ENCODE measurements around the gene GRAMD1A. TPM values are rescaled to one million over a fixed set of nuclear protein-coding genes. Genes with fewer than 3 reads are reported as not detected.

Gene GRAMD1A
- total RNA-seq, 2 donors from 2014 or later: 115 to 137 TPM

DNA sequence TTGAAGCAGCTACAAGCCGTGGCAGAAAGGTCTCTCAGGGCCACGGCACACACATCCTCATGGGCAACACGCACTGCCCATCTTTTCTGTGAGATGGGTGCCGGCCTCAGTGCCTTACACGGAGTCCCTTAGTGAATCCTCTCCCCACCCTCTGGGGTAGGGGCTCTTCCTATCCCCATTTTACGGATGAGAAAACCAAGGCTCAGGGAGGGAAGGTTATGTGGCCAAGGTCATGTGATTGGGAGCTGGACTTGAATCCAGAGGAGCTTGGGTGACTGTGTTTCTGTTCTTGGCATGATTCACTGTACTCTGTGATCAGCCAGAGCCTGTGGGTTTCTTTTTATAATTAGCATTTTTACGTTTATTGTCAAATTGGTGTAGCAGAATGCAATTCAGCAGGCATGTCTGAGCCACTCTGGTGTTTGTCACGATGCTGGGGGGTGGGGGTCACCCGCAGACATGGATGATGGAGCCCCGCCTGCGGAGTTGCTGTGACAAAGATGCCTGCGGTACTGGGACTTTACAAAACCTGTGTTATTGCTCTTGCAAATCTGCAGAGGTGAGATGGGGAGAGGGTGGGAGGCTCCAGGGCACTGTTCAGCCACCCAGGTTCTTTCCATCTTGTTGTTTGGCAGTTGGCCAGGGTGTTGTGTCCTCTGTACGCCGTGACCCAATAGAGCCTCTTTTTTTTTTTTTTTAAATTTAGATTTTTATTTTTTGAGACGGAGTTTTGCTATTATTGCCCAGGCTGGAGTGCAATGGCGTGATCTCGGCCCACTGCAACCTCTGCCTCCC lies 34.7 kb downstream of the GRAMD1A start:
- TF ChIP-seq, protein P1, sequence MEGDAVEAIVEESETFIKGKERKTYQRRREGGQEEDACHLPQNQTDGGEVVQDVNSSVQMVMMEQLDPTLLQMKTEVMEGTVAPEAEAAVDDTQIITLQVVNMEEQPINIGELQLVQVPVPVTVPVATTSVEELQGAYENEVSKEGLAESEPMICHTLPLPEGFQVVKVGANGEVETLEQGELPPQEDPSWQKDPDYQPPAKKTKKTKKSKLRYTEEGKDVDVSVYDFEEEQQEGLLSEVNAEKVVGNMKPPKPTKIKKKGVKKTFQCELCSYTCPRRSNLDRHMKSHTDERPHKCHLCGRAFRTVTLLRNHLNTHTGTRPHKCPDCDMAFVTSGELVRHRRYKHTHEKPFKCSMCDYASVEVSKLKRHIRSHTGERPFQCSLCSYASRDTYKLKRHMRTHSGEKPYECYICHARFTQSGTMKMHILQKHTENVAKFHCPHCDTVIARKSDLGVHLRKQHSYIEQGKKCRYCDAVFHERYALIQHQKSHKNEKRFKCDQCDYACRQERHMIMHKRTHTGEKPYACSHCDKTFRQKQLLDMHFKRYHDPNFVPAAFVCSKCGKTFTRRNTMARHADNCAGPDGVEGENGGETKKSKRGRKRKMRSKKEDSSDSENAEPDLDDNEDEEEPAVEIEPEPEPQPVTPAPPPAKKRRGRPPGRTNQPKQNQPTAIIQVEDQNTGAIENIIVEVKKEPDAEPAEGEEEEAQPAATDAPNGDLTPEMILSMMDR (conservative IDR thresholded peaks at IDR 0.05): no peak
- Mint-ChIP-seq H3K27me3 (ENCODE audit: insufficient read depth) (peaks cover 31% of the 10 kb centered on the region), H3K9me3 (no peaks in the 10 kb centered on the region), H3K4me3 (no peak overlapping the region), H3K27ac (no peak overlapping the region), H3K4me1 (peaks cover 6% of the 10 kb centered on the region), H3K36me3 (ENCODE audit: low read depth) (no peaks in the 10 kb centered on the region)
- peaks cover 35% of the 10 kb centered on the region for H3K27me3 ChIP-seq (ENCODE audit: control insufficient read depth, insufficient read depth, low read length, poor library complexity, severe bottlenecking)
- H3K36me3 ChIP-seq (ENCODE audit: control insufficient read depth, insufficient read depth, low read length): no peaks in the 10 kb centered on the region
- H3K9me3 ChIP-seq (ENCODE audit: control insufficient read depth, low read length): no peaks in the 10 kb centered on the region
- no peaks in the 10 kb centered on the region for H3K4me1 ChIP-seq (ENCODE audit: control insufficient read depth, insufficient read depth, low read length)
- DNase-seq: no peak
- WGBS, 2 experiments (ENCODE audit: insufficient coverage in 1 of 2, insufficient read length in 1 of 2): 93 to 98% methylated on average over 6 to 16 of the region's 17 CpGs
- no peak overlapping the region for H3K9ac ChIP-seq (ENCODE audit: extremely low read depth, low read length, poor library complexity, severe bottlenecking)
- no peak overlapping the region for H3K27ac ChIP-seq (ENCODE audit: low read depth, low read length)
- no peak overlapping the region for H3K4me3 ChIP-seq (ENCODE audit: low read length)

DNA sequence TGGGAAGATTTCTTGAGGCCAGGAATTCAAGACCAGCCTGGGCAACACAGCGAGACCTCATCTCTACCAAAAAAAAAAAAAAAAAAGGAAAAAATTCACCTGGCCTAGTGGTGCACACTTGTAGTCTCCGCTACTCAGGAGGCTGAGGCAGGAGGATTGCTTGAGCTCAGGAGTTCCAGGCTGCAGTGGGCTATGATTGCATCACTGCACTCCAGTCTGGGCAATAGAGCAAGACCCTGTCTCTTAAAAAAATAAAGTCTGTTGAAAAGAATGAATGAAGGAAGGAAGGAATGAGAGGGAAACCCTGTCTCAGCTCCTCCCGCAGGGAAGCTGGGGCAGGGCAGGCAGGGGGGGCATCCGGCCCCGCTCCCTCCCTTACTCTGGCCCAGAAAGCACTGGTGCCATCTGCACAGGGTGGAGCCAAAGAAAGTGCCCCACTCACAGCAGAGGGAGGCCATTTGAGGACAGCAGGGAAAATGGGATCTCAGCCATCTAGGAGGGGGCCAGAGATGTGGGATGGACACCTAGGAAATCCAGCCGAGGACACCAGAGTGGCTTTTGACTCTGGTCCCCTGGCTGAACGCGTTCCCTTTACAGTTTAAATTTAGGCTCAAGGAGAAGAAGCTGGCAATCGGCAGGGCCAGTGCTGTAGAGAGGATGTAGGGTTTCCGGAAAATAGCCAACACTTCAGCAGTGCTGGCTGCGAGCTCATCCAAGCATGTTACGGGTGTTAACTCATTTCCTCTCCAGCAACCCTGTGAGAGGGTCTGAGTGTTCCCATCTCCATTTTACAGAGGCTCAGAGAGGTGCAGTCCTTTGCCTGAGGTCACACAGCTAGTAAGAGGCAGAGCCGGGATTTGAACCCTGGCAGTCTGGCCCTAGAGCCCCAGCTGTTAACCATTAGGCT lies 37.8 kb downstream of the GRAMD1A start:
- Mint-ChIP-seq H3K27me3 (ENCODE audit: insufficient read depth) (peaks cover 10% of the 10 kb centered on the region), H3K9me3 (no peaks in the 10 kb centered on the region), H3K36me3 (ENCODE audit: low read depth) (no peaks in the 10 kb centered on the region), H3K27ac (no peak overlapping the region), H3K4me1 (peaks cover 19% of the 10 kb centered on the region), H3K4me3 (no peak overlapping the region)
- Histone ChIP-seq H3K36me3 (ENCODE audit: control insufficient read depth, insufficient read depth, low read length) (no peaks in the 10 kb centered on the region), H3K9ac (ENCODE audit: extremely low read depth, low read length, poor library complexity, severe bottlenecking) (no peak overlapping the region), H3K27me3 (ENCODE audit: control insufficient read depth, insufficient read depth, low read length, poor library complexity, severe bottlenecking) (peaks cover 7% of the 10 kb centered on the region), H3K27ac (ENCODE audit: low read depth, low read length) (no peak overlapping the region), H3K4me1 (ENCODE audit: control insufficient read depth, insufficient read depth, low read length) (no peaks in the 10 kb centered on the region), H3K9me3 (ENCODE audit: control insufficient read depth, low read length) (no peaks in the 10 kb centered on the region), H3K4me3 (ENCODE audit: low read length) (no peak overlapping the region)
- TF ChIP-seq, protein P1 (conservative IDR thresholded peaks at IDR 0.05): no peak
- DNase-seq: no peak
- 83 to 90% methylated on average over 9 to 13 of the region's 13 CpGs for WGBS, 2 experiments (ENCODE audit: insufficient coverage in 1 of 2, insufficient read length in 1 of 2)

DNA sequence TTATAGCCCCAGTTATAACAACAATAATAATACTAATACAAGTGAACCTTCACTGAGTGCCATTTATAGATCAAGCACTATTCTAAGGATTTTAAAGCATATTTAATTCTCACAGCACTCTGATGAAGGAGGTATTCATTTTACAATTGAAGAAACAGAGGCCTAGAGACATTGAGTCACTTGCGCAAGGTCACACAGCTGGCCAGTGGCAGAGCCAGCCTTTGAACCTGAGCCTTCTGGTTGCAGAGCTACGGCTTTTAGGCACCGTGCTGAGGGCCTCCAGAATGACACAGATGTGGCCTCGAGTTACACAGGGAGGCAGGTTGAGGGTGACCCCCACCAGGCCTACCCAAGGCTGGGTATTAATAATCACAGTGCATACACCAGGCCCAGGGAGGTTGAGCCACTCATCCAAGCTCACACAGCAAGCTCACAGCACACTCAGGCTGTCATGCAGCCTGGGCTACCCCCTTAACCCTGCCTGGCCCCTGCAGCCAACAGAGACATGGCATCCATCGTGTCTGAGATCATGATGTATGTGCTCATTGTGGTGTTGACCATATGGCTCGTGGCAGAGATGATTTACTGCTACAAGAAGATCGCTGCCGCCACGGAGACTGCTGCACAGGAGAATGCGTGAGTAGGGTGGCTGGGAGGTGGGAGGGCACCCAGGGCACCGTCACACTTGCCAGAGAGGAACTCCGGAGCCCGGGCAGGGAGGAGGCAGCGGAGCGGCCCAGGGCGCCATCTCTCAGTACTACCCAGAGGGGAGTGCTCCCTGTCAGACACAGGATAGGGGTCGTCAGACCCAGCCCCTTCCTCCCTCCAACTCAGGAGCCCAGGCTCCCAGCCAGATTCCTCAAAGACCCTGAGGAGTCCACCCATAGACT lies 38.7 kb downstream of the GRAMD1A start:
- no peak for DNase-seq
- H3K4me1 Mint-ChIP-seq: peaks cover 21% of the 10 kb centered on the region
- peaks cover 3% of the 10 kb centered on the region for H3K27me3 Mint-ChIP-seq (ENCODE audit: insufficient read depth)
- Histone ChIP-seq H3K27ac (ENCODE audit: low read depth, low read length) (no peak overlapping the region), H3K4me3 (ENCODE audit: low read length) (no peak overlapping the region), H3K27me3 (ENCODE audit: control insufficient read depth, insufficient read depth, low read length, poor library complexity, severe bottlenecking) (no peaks in the 10 kb centered on the region), H3K9me3 (ENCODE audit: control insufficient read depth, low read length) (no peaks in the 10 kb centered on the region), H3K4me1 (ENCODE audit: control insufficient read depth, insufficient read depth, low read length) (no peaks in the 10 kb centered on the region), H3K9ac (ENCODE audit: extremely low read depth, low read length, poor library complexity, severe bottlenecking) (no peak overlapping the region), H3K36me3 (ENCODE audit: control insufficient read depth, insufficient read depth, low read length) (no peaks in the 10 kb centered on the region)
- no peak overlapping the region for H3K27ac Mint-ChIP-seq
- TF ChIP-seq, protein P1 (conservative IDR thresholded peaks at IDR 0.05): no peak
- H3K9me3 Mint-ChIP-seq: no peaks in the 10 kb centered on the region
- WGBS, 2 experiments (ENCODE audit: insufficient coverage in 1 of 2, insufficient read length in 1 of 2): 93 to 94% methylated on average over 15 to 17 of the region's 17 CpGs
- no peaks in the 10 kb centered on the region for H3K36me3 Mint-ChIP-seq (ENCODE audit: low read depth)
- H3K4me3 Mint-ChIP-seq: no peak overlapping the region
